Activated effector memory CD4-positive, alpha-beta T cell treated with Interleukin-2 at 50 U/mL for 16 hours (primary cell): Measurements from ENCODE around the gene C7orf25.

Experiments
- DNase-seq: peaks from one replicate; pipeline ENCODE4 v3.0.0-alpha.2; 2020

The C7orf25 gene

DNA sequence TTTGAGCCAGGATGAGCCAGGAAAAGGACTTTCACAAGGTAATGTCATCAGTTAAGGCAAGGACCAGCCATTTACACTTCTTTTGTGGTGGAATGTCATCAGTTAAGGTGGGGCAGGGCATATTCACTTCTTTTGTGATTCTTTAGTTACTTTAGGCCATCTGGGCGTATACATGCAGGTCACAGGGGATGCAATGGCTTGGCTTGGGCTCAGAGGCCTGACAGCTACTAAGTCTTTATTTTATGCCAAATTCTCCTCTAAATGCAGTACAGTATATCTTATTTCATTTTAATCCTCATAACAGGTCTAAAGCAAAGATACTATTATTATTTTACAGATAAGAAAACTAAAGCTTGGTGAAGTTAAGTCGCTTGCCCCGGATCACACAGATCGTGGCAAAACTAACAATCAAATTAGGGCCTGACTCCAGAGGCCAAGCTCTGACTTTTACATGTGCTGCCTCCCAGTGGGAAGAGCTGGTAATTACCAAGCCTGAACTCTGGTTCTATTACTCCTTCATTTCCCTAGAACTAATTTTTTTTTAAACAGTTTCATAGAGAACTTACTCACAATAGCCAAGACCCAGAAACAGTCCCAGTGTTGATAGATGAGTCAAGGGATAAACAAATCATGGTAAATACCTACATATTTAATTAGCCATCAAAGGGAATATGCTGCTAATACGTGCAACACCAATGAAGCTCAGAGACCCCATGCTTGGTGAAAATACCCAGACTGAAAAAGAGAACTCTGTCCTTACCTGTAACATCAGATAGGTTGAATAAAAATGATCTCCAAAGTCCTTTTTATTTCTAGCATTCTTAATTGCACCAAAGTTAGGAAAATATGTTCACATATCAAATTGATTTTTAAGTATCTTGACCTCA lies 35.4 kb downstream of the C7orf25 start:
- DNase-seq: no peak

DNA sequence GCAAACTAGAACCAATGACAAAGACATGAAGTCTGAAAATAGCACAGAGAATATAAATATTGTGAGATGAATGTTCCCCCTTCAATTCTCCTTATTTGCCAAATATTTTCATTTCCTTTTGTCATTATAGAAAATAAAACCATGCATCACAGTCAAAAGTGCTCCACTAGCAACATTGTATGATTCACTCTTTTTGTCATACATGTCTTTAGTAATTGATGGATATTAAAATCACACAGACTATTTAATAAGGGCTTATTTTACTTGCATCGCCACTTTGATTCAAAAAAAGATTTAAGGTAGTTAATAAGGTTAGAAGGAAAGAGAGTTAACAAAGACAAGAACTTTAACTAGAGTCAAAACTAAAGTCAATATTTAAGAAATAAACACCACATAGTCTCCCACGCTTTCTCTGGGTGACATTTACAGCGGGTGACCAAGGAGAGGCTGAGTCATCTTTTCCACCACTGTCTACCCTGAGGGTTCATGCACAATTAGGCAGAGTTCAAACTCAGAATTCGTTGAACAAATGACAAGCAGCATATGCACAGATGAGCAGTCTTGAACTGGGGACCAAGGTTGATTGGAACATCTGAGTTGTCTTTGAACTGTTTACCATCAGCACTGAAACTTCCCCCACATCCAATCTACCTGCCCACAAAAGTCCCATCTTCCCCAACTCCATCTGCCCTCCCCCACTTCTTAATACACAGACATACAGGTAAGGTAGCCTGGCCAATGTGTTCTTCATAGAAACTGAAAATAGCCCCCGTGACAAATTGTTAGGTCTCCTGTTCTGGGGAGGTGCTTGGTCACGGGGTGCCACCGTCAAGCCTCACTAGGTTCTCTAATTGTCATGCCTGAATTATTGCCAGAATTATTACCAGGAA lies 42.5 kb downstream of the C7orf25 start:
- DNase-seq: no peak

DNA sequence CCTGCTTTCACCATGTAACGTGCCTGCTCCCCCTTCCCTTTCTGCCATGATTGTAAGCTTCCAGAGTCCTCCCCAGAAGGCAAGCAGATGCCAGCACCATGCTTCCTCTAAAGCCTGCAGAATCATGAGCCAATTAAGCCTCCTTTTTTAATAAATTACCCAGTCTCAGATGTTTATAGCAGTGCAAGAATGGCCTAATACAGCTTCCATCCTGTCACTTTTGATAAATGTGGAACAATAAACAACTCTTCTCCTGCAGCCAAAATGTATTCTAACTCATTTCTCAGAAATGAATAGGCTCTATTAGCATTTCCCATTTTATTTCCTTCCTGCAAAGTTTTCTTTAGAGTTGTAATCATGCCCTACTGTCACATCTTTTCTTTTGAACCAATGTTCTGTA lies 43.4 kb downstream of the C7orf25 start:
- DNase-seq: no peak
